Measurements from ENCODE around the gene SUSD4. TPM values are rescaled to one million over a fixed set of nuclear protein-coding genes. Genes with fewer than 3 reads are reported as not detected.

SUSD4 gene
- total RNA-seq, 1 donor: 7.7 TPM

- Histone ChIP-seq H3K4me3 (ENCODE audit: low read length) (no peak overlapping the region), H3K9me3 (ENCODE audit: low read depth, low read length) (no peaks in the 10 kb centered on the region), H3K27me3 (ENCODE audit: insufficient read depth, low read length) (no peaks in the 10 kb centered on the region), H3K4me1 (ENCODE audit: insufficient read depth, low read length) (peaks cover 7% of the 10 kb centered on the region)
Measured at GRCh38 chr1:223328566-223328965, 35.4 kb downstream of the SUSD4 start.

- peaks cover 11% of the 10 kb centered on the region for H3K4me1 ChIP-seq (ENCODE audit: insufficient read depth, low read length)
- H3K9me3 ChIP-seq (ENCODE audit: low read depth, low read length): no peaks in the 10 kb centered on the region
- H3K4me3 ChIP-seq (ENCODE audit: low read length): no peak overlapping the region
- H3K27me3 ChIP-seq (ENCODE audit: insufficient read depth, low read length): no peaks in the 10 kb centered on the region
Measured at GRCh38 chr1:223326776-223327175, 37.2 kb downstream of the SUSD4 start.

GRCh38 chr1:223323491-223324484 is 40.2 kb downstream of the SUSD4 start:
- Histone ChIP-seq H3K27me3 (ENCODE audit: insufficient read depth, low read length) (no peaks in the 10 kb centered on the region), H3K4me3 (ENCODE audit: low read length) (no peak overlapping the region), H3K4me1 (ENCODE audit: insufficient read depth, low read length) (peaks cover 7% of the 10 kb centered on the region), H3K9me3 (ENCODE audit: low read depth, low read length) (no peaks in the 10 kb centered on the region)

GRCh38 chr1:223322868-223323267 is 41.1 kb downstream of the SUSD4 start:
- Histone ChIP-seq H3K4me3 (ENCODE audit: low read length) (no peak overlapping the region), H3K9me3 (ENCODE audit: low read depth, low read length) (no peaks in the 10 kb centered on the region), H3K4me1 (ENCODE audit: insufficient read depth, low read length) (peaks cover 7% of the 10 kb centered on the region), H3K27me3 (ENCODE audit: insufficient read depth, low read length) (no peaks in the 10 kb centered on the region)

- no peaks in the 10 kb centered on the region for H3K9me3 ChIP-seq (ENCODE audit: low read depth, low read length)
- no peak overlapping the region for H3K4me3 ChIP-seq (ENCODE audit: low read length)
- no peaks in the 10 kb centered on the region for H3K27me3 ChIP-seq (ENCODE audit: insufficient read depth, low read length)
- peaks cover 7% of the 10 kb centered on the region for H3K4me1 ChIP-seq (ENCODE audit: insufficient read depth, low read length)
Measured at GRCh38 chr1:223320959-223321358, 43.0 kb downstream of the SUSD4 start.

- no peak overlapping the region for H3K4me3 ChIP-seq (ENCODE audit: low read length)
- no peaks in the 10 kb centered on the region for H3K27me3 ChIP-seq (ENCODE audit: insufficient read depth, low read length)
- peaks cover 7% of the 10 kb centered on the region for H3K4me1 ChIP-seq (ENCODE audit: insufficient read depth, low read length)
- no peaks in the 10 kb centered on the region for H3K9me3 ChIP-seq (ENCODE audit: low read depth, low read length)
Measured at GRCh38 chr1:223319905-223320580, 43.9 kb downstream of the SUSD4 start.

GRCh38 chr1:223319398-223319797 is 44.6 kb downstream of the SUSD4 start:
- H3K27me3 ChIP-seq (ENCODE audit: insufficient read depth, low read length): no peaks in the 10 kb centered on the region
- H3K9me3 ChIP-seq (ENCODE audit: low read depth, low read length): no peaks in the 10 kb centered on the region
- H3K4me3 ChIP-seq (ENCODE audit: low read length): no peak overlapping the region
- peaks cover 7% of the 10 kb centered on the region for H3K4me1 ChIP-seq (ENCODE audit: insufficient read depth, low read length)

GRCh38 chr1:223316082-223316481 is 47.9 kb downstream of the SUSD4 start:
- Histone ChIP-seq H3K4me3 (ENCODE audit: low read length) (no peak overlapping the region), H3K4me1 (ENCODE audit: insufficient read depth, low read length) (no peaks in the 10 kb centered on the region), H3K9me3 (ENCODE audit: low read depth, low read length) (no peaks in the 10 kb centered on the region), H3K27me3 (ENCODE audit: insufficient read depth, low read length) (no peaks in the 10 kb centered on the region)

- H3K4me1 ChIP-seq (ENCODE audit: insufficient read depth, low read length): no peaks in the 10 kb centered on the region
- no peaks in the 10 kb centered on the region for H3K27me3 ChIP-seq (ENCODE audit: insufficient read depth, low read length)
- H3K9me3 ChIP-seq (ENCODE audit: low read depth, low read length): no peaks in the 10 kb centered on the region
- H3K4me3 ChIP-seq (ENCODE audit: low read length): no peak overlapping the region
Measured at GRCh38 chr1:223315665-223316064, 48.3 kb downstream of the SUSD4 start.

GRCh38 chr1:223313415-223313754 is 50.6 kb downstream of the SUSD4 start:
- no peaks in the 10 kb centered on the region for H3K4me1 ChIP-seq (ENCODE audit: insufficient read depth, low read length)
- H3K27me3 ChIP-seq (ENCODE audit: insufficient read depth, low read length): no peaks in the 10 kb centered on the region
- no peak overlapping the region for H3K4me3 ChIP-seq (ENCODE audit: low read length)
- no peaks in the 10 kb centered on the region for H3K9me3 ChIP-seq (ENCODE audit: low read depth, low read length)

- H3K4me1 ChIP-seq (ENCODE audit: insufficient read depth, low read length): no peaks in the 10 kb centered on the region
- H3K4me3 ChIP-seq (ENCODE audit: low read length): no peak overlapping the region
- H3K9me3 ChIP-seq (ENCODE audit: low read depth, low read length): no peaks in the 10 kb centered on the region
- no peaks in the 10 kb centered on the region for H3K27me3 ChIP-seq (ENCODE audit: insufficient read depth, low read length)
Measured at GRCh38 chr1:223312705-223313414, 51.1 kb downstream of the SUSD4 start.

- Histone ChIP-seq H3K4me1 (ENCODE audit: insufficient read depth, low read length) (no peaks in the 10 kb centered on the region), H3K27me3 (ENCODE audit: insufficient read depth, low read length) (no peaks in the 10 kb centered on the region), H3K4me3 (ENCODE audit: low read length) (no peak overlapping the region), H3K9me3 (ENCODE audit: low read depth, low read length) (no peaks in the 10 kb centered on the region)
Measured at GRCh38 chr1:223312273-223312672, 51.7 kb downstream of the SUSD4 start.

- Histone ChIP-seq H3K27me3 (ENCODE audit: insufficient read depth, low read length) (no peaks in the 10 kb centered on the region), H3K4me1 (ENCODE audit: insufficient read depth, low read length) (no peaks in the 10 kb centered on the region), H3K9me3 (ENCODE audit: low read depth, low read length) (no peaks in the 10 kb centered on the region), H3K4me3 (ENCODE audit: low read length) (no peak overlapping the region)
Measured at GRCh38 chr1:223311826-223312225, 52.1 kb downstream of the SUSD4 start.

GRCh38 chr1:223308136-223308535 is 55.8 kb downstream of the SUSD4 start:
- H3K9me3 ChIP-seq (ENCODE audit: low read depth, low read length): no peaks in the 10 kb centered on the region
- H3K27me3 ChIP-seq (ENCODE audit: insufficient read depth, low read length): no peaks in the 10 kb centered on the region
- H3K4me3 ChIP-seq (ENCODE audit: low read length): no peak overlapping the region
- H3K4me1 ChIP-seq (ENCODE audit: insufficient read depth, low read length): no peaks in the 10 kb centered on the region

- Histone ChIP-seq H3K4me1 (ENCODE audit: insufficient read depth, low read length) (no peaks in the 10 kb centered on the region), H3K4me3 (ENCODE audit: low read length) (no peak overlapping the region), H3K27me3 (ENCODE audit: insufficient read depth, low read length) (no peaks in the 10 kb centered on the region), H3K9me3 (ENCODE audit: low read depth, low read length) (no peaks in the 10 kb centered on the region)
Measured at GRCh38 chr1:223307544-223307943, 56.4 kb downstream of the SUSD4 start.
